Subcutaneous abdominal adipose tissue (tissue), 5 donors: ENCODE results near the gene GJB3.
"Not testable (repeated sequence)": the region's sequence is repeated elsewhere in the genome, so short reads cannot be mapped to it uniquely, and the experiment has no call there.

ENCODE experiments used
- H3K27ac ChIP-seq: one replicate; pipeline ENCODE4 v1.7.0; 2013; ENCODE audit warnings: low read depth, mild to moderate bottlenecking, inconsistent platforms, low read length, moderate library complexity
- H3K27me3 ChIP-seq, 5 donors: one replicate each; pipeline ENCODE4 v1.7.0; 2013; ENCODE audit warnings: low read length in 5 of 5, inconsistent platforms in 1 of 5; ENCODE audit not compliant: control insufficient read depth in 5 of 5, insufficient read depth in 4 of 5
- H3K36me3 ChIP-seq, 5 donors: one replicate each; pipeline ENCODE4 v1.7.0; 2013; ENCODE audit warnings: low read length in 5 of 5; ENCODE audit not compliant: control insufficient read depth in 5 of 5, insufficient read depth in 5 of 5
- H3K4me1 ChIP-seq, 5 donors: one replicate each; pipeline ENCODE4 v1.7.0; 2013; ENCODE audit warnings: low read length in 5 of 5, mild to moderate bottlenecking in 3 of 5, moderate library complexity in 1 of 5; ENCODE audit not compliant: control insufficient read depth in 5 of 5, insufficient read depth in 5 of 5
- H3K4me3 ChIP-seq, 5 donors: one replicate each; pipeline ENCODE4 v1.7.0; 2013; ENCODE audit warnings: low read length in 5 of 5, low read depth in 1 of 5
- H3K9ac ChIP-seq, 5 donors: one replicate each; pipeline ENCODE4 v1.7.0; 2013; ENCODE audit warnings: low read length in 5 of 5, mild to moderate bottlenecking in 4 of 5, moderate library complexity in 3 of 5
- H3K9me3 ChIP-seq, 5 donors: one replicate each; pipeline ENCODE4 v1.7.0; 2013; ENCODE audit warnings: low read length in 5 of 5; ENCODE audit not compliant: control insufficient read depth in 5 of 5
- donor health status: healthy.
- donor health status: healthy.
- donor health status: healthy.
- donor health status: healthy.
- donor health status: healthy.

The GJB3 gene

DNA sequence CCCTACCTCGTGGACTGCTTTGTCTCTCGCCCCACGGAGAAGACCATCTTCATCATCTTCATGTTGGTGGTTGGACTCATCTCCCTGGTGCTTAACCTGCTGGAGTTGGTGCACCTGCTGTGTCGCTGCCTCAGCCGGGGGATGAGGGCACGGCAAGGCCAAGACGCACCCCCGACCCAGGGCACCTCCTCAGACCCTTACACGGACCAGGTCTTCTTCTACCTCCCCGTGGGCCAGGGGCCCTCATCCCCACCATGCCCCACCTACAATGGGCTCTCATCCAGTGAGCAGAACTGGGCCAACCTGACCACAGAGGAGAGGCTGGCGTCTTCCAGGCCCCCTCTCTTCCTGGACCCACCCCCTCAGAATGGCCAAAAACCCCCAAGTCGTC is 13.8 kb downstream of the GJB3 start:
- Histone ChIP-seq H3K9ac (peak overlapping the region in 1 of 5 donors; percentile 16), H3K4me3 (peak overlapping the region in 4 of 5 donors; percentile 58 to 68 (median 62)), H3K36me3 (peaks cover 0 to 37% (median 21%) of the 10 kb centered on the region in 5 donors), H3K27ac (no peak overlapping the region), H3K9me3 (no peaks in the 10 kb centered on the region), H3K27me3 (peaks cover 10 to 24% (median 14%) of the 10 kb centered on the region in 5 donors), H3K4me1 (peaks cover 3 to 36% (median 19%) of the 10 kb centered on the region in 5 donors)

DNA sequence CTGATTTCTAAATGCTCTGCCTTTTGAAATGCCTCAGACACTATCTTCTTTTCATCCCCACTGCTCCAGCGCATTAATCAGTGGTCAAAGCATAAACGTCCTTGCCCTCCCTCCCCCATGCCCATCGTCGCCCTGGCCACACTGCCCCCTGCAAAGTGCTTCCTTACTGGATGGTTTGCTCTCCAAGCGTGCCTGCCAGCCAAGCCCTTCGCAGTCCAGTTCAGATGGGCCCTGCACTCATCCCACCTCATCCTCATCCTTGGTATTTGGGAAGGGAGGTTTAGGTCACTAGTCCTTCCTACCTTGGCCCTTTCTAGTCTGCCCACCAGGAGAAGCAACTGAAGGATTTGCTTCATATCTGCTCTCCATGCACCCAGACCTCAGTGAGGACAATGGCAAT is 14.9 kb downstream of the GJB3 start:
- Histone ChIP-seq H3K27ac (no peak overlapping the region), H3K9ac (peak overlapping the region in 1 of 5 donors; percentile 39), H3K4me1 (peaks cover 3 to 36% (median 19%) of the 10 kb centered on the region in 5 donors), H3K4me3 (peak overlapping the region in 4 of 5 donors; percentile 58 to 68 (median 62)), H3K9me3 (no peaks in the 10 kb centered on the region), H3K27me3 (peaks cover 10 to 18% (median 14%) of the 10 kb centered on the region in 5 donors), H3K36me3 (peaks cover 0 to 37% (median 21%) of the 10 kb centered on the region in 5 donors)

DNA sequence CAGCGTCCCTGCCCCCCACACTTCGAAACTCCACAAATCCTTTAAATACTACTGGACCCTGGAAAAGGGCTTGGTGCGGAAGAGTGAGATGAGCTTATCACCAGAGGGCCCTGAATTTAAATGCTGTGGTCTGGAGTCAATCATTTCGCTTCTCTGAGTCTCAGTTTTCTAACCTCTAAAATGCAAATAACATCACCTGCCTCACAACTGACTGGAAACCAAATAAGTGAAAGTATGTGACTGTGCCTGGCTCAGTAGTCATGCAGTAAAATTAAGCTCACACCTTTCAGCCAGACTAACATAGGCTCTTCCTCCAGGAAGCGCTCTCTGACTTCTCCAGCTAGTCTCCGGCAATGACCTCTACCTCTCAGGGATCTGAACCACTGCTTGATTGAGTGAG is 16.0 kb downstream of the GJB3 start:
- Histone ChIP-seq H3K36me3 (peaks cover 0 to 37% (median 21%) of the 10 kb centered on the region in 5 donors), H3K4me3 (peak overlapping the region in 4 of 5 donors; percentile 5 to 68 (median 62)), H3K4me1 (peaks cover 2 to 31% (median 18%) of the 10 kb centered on the region in 5 donors), H3K9ac (peak overlapping the region in 1 of 5 donors; percentile 38), H3K27ac (no peak overlapping the region), H3K9me3 (no peaks in the 10 kb centered on the region), H3K27me3 (peaks cover 6 to 12% (median 10%) of the 10 kb centered on the region in 5 donors)

DNA sequence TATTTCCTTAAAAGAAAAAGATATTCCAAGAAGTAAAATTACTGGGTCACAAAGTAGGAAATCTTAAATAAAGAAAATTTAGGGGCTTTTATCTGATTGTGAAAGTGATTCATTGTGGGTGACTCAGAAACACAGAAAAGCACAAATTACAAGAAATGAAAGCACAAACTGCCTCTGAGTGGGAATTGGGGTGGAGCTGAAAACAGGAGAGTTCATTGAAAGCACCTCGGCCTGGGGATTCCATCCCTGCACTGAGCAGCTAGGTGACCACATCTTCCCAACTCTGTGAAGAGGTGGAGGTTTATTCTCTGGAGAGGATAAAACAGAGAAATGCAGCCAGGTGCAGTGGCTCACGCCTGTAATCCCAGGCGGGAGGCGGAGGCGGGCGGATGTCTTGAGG is 19.2 kb downstream of the GJB3 start:
- peaks cover 0 to 6% (median 0%) of the 10 kb centered on the region in 5 donors for H3K9me3 ChIP-seq
- no peak overlapping the region for H3K4me3 ChIP-seq
- H3K9ac ChIP-seq: no peak overlapping the region
- H3K36me3 ChIP-seq: peaks cover 0 to 24% (median 10%) of the 10 kb centered on the region in 5 donors
- no peaks in the 10 kb centered on the region for H3K27me3 ChIP-seq
- H3K27ac ChIP-seq: no peak overlapping the region
- H3K4me1 ChIP-seq: peaks cover 0 to 9% (median 0%) of the 10 kb centered on the region in 5 donors

DNA sequence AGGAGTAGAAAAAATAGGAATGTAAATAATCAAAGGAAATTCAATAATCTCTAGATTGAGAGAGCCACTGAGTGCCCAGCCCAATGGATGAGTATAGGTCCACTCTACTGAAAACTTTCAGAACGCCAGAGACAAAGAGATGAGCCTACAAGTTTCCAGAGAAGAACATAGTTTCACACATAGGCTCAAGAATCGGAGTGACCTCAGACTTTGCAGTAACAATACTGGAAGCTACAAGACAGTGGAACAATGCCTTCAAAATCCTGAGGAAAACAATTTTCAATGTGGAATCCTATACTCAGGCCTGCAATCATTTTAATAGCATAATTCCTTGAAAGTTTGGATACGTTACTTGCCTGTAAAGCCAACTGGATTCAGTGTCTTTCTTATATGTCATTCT is 22.8 kb downstream of the GJB3 start:
- H3K4me1 ChIP-seq: no peaks in the 10 kb centered on the region
- H3K9me3 ChIP-seq: peaks cover 0 to 6% (median 0%) of the 10 kb centered on the region in 5 donors
- no peaks in the 10 kb centered on the region for H3K27me3 ChIP-seq
- H3K36me3 ChIP-seq: no peaks in the 10 kb centered on the region
- no peak overlapping the region for H3K4me3 ChIP-seq
- H3K27ac ChIP-seq: no peak overlapping the region
- H3K9ac ChIP-seq: no peak overlapping the region

- no peaks in the 10 kb centered on the region for H3K4me1 ChIP-seq
- no peaks in the 10 kb centered on the region for H3K36me3 ChIP-seq
- H3K4me3 ChIP-seq: no peak overlapping the region
- no peak overlapping the region for H3K9ac ChIP-seq
- no peak overlapping the region for H3K27ac ChIP-seq
- no peaks in the 10 kb centered on the region for H3K27me3 ChIP-seq
- peaks cover 0 to 6% (median 0%) of the 10 kb centered on the region in 5 donors for H3K9me3 ChIP-seq
Observed at GRCh38 chr1:34806396-34806795, 25.4 kb downstream of the GJB3 start.

- Histone ChIP-seq H3K4me1 (no peaks in the 10 kb centered on the region), H3K36me3 (no peaks in the 10 kb centered on the region), H3K9ac (no peak overlapping the region), H3K4me3 (no peak overlapping the region), H3K27me3 (no peaks in the 10 kb centered on the region), H3K9me3 (peaks cover 0 to 6% (median 0%) of the 10 kb centered on the region in 5 donors), H3K27ac (no peak overlapping the region)
Observed at GRCh38 chr1:34808051-34808810, 27.2 kb downstream of the GJB3 start.

- not testable (repeated sequence) for H3K27me3 ChIP-seq, H3K4me3 ChIP-seq
Observed at GRCh38 chr1:34810781-34811180, 29.8 kb downstream of the GJB3 start.

GRCh38 chr1:34816332-34816731 is 35.3 kb downstream of the GJB3 start:
- H3K9ac ChIP-seq: no peak overlapping the region
- no peaks in the 10 kb centered on the region for H3K36me3 ChIP-seq
- no peaks in the 10 kb centered on the region for H3K27me3 ChIP-seq
- H3K4me1 ChIP-seq: no peaks in the 10 kb centered on the region
- H3K4me3 ChIP-seq: no peak overlapping the region
- H3K9me3 ChIP-seq: peaks cover 0 to 4% (median 0%) of the 10 kb centered on the region in 5 donors
- H3K27ac ChIP-seq: no peak overlapping the region

More at GRCh38 chr1:34810781-34811180, 29.8 kb downstream of the GJB3 start:
- H3K9ac ChIP-seq, H3K27ac ChIP-seq, H3K9me3 ChIP-seq, H3K36me3 ChIP-seq, H3K4me1 ChIP-seq: not testable (repeated sequence)

DNA sequence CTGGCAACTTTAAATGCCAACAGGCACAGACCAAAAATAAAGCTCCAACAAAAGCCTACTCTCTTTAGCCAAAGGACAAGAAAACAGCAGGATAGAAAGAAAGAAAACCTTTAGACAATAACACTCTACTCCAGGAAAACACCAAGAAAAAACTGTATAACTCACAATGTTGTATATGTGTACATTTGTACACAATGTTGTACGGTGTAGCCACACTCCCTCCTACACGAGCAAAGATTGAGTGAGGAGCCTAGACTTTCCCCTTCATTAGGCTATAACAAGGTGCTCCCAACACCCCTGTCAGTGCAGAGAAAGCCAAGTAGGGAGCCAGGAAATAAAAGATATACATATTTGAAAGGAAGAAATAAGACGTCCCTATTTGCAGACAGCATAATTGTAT is 35.8 kb downstream of the GJB3 start:
- H3K9ac ChIP-seq: no peak overlapping the region
- peaks cover 0 to 4% (median 0%) of the 10 kb centered on the region in 5 donors for H3K9me3 ChIP-seq
- H3K27ac ChIP-seq: no peak overlapping the region
- H3K36me3 ChIP-seq: no peaks in the 10 kb centered on the region
- no peaks in the 10 kb centered on the region for H3K4me1 ChIP-seq
- no peak overlapping the region for H3K4me3 ChIP-seq
- no peaks in the 10 kb centered on the region for H3K27me3 ChIP-seq
